H1 (cell line): ENCODE measurements around the gene PLXNA3. TPM values are rescaled to one million over a fixed set of nuclear protein-coding genes. Genes with fewer than 3 reads are reported as not detected.

Experiments used
- CTCF ChIA-PET: fragments of 300-600 bp; sonication (Branson Sonifier 250); formaldehyde crosslinking; loops from one replicate; lab custom pipeline; 2021; ENCODE audit not compliant: partially characterized antibody; lab: Charles Lee
- POLR2A ChIA-PET: fragments of 300-600 bp; sonication (Branson Sonifier 250); formaldehyde crosslinking; loops from one replicate; lab custom pipeline; 2021; ENCODE audit warnings: inconsistent platforms; ENCODE audit not compliant: partially characterized antibody; lab: Charles Lee
- DNase-seq, 2 experiments: peaks; one replicate each; pipeline versions ENCODE4 v3.0.0 to v3.0.0-alpha.2; 2010 to 2022; ENCODE audit warnings: low spot score in 2 of 2, low read depth in 1 of 2, mixed read lengths in 1 of 2
- FAIRE-seq: peaks from 2 replicates; lab custom pipeline; 2011; peaks lifted over from hg19 to GRCh38; lab: Jason Lieb, UNC
- H2AFZ ChIP-seq: 2 replicates; pipeline ENCODE4 v1.8.1; 2012; ENCODE audit warnings: low read length, inconsistent platforms
- H2AK5ac ChIP-seq: 2 replicates; pipeline ENCODE4 v1.6.1; 2013; ENCODE audit warnings: low read depth, low read length
- H2BK120ac ChIP-seq: replicated peaks from 2 replicates; pipeline ENCODE3; 2013; ENCODE audit warnings: low read depth, low read length, inconsistent platforms
- H2BK12ac ChIP-seq: 2 replicates; pipeline ENCODE4 v1.6.1; 2013; ENCODE audit warnings: low read depth, low read length
- H2BK15ac ChIP-seq: 2 replicates; pipeline ENCODE4 v1.6.1; 2013; ENCODE audit warnings: low read length
- H2BK20ac ChIP-seq: 2 replicates; pipeline ENCODE4 v1.6.1; 2013; ENCODE audit warnings: low read length
- H2BK5ac ChIP-seq: 2 replicates; pipeline ENCODE4 v1.6.1; 2013; ENCODE audit warnings: low read depth, low read length
- H3K14ac ChIP-seq: 2 replicates; pipeline ENCODE4 v1.6.1; 2013; ENCODE audit warnings: inconsistent platforms; ENCODE audit not compliant: insufficient read length
- H3K18ac ChIP-seq: 2 replicates; pipeline ENCODE4 v1.6.1; 2013; ENCODE audit warnings: low read length; ENCODE audit errors: extremely low read depth
- H3K23ac ChIP-seq: 2 replicates; pipeline ENCODE4 v1.6.1; 2013; ENCODE audit warnings: inconsistent platforms; ENCODE audit not compliant: insufficient read length
- H3K23me2 ChIP-seq: 2 replicates; pipeline ENCODE4 v1.6.1; 2013; ENCODE audit warnings: low read depth, low read length
- H3K27ac ChIP-seq: 2 replicates; pipeline ENCODE4 v1.6.1; 2011; ENCODE audit warnings: low read depth, low read length, inconsistent platforms
- H3K27me3 ChIP-seq, 4 experiments: replicated peaks in 1 of 4; 1 replicate in 1 of 4; 2 replicates in 3 of 4; pipeline versions ENCODE4 v1.6.1 to v1.8.1; 2011 to 2013; ENCODE audit warnings: low read length in 3 of 4, mild to moderate bottlenecking in 3 of 4, inconsistent platforms in 2 of 4, mixed read lengths in 2 of 4, moderate library complexity in 1 of 4; ENCODE audit not compliant: control insufficient read depth in 3 of 4, insufficient read depth in 3 of 4; ENCODE audit errors: extremely low read depth in 1 of 4
- H3K36me3 ChIP-seq, 4 experiments: 2 replicates each; pipeline versions ENCODE4 v1.6.1 to v1.8.1; 2011 to 2013; ENCODE audit warnings: mild to moderate bottlenecking in 4 of 4, low read length in 3 of 4, moderate library complexity in 2 of 4, control low read depth in 1 of 4, inconsistent platforms in 1 of 4; ENCODE audit not compliant: insufficient read depth in 4 of 4, control insufficient read depth in 2 of 4
- H3K4ac ChIP-seq: replicated peaks from 2 replicates; pipeline ENCODE3; 2013; ENCODE audit warnings: low read length, low read depth, mixed read lengths, inconsistent platforms; ENCODE audit not compliant: insufficient read length
- H3K4me1 ChIP-seq, 4 experiments: replicated peaks in 1 of 4; 1 replicate in 1 of 4; 2 replicates in 3 of 4; pipeline versions ENCODE4 v1.6.1 to v1.8.1; 2011 to 2013; ENCODE audit warnings: low read length in 3 of 4, inconsistent platforms in 2 of 4, mixed read lengths in 1 of 4; ENCODE audit not compliant: insufficient read depth in 4 of 4, control insufficient read depth in 3 of 4
- H3K4me2 ChIP-seq, 2 experiments: 2 replicates each; pipeline versions ENCODE4 v1.6.1 to v1.8.1; 2011 to 2013; ENCODE audit warnings: low read depth in 2 of 2, low read length in 2 of 2, control low read depth in 1 of 2, inconsistent platforms in 1 of 2, mild to moderate bottlenecking in 1 of 2; ENCODE audit not compliant: insufficient read depth in 1 of 2
- H3K4me3 ChIP-seq, 4 experiments: fragments of 200-600, 300-600 bp in 1 of 4; sonication (generic), shearing (Covaris generic), sonication (Bioruptor Twin) in 1 of 4; 2 replicates each; pipeline versions ENCODE4 v1.5.1 to v1.8.1; 2011 to 2016; ENCODE audit warnings: low read length in 4 of 4, low read depth in 3 of 4, control low read depth in 2 of 4, inconsistent platforms in 2 of 4, mild to moderate bottlenecking in 2 of 4, mixed read lengths in 1 of 4, moderate library complexity in 1 of 4; ENCODE audit not compliant: insufficient read depth in 2 of 4; ENCODE audit errors: extremely low read depth in 1 of 4
- H3K56ac ChIP-seq: replicated peaks from 2 replicates; pipeline ENCODE3; 2013; ENCODE audit warnings: low read depth, mild to moderate bottlenecking, mixed read lengths, low read length, inconsistent platforms; ENCODE audit not compliant: insufficient read length
- H3K79me1 ChIP-seq: 2 replicates; pipeline ENCODE4 v1.6.1; 2013; ENCODE audit warnings: low read depth, low read length, control low read depth
- H3K79me2 ChIP-seq, 2 experiments: 2 replicates each; pipeline versions ENCODE4 v1.6.1 to v1.8.1; 2012 to 2013; ENCODE audit warnings: low read length in 2 of 2, mild to moderate bottlenecking in 2 of 2, inconsistent platforms in 1 of 2; ENCODE audit not compliant: insufficient read depth in 2 of 2, control insufficient read depth in 1 of 2
- H3K9ac ChIP-seq, 4 experiments: replicated peaks in 1 of 4; 1 replicate in 1 of 4; 2 replicates in 3 of 4; pipeline versions ENCODE4 v1.6.1 to v1.8.1; 2011 to 2013; ENCODE audit warnings: low read depth in 3 of 4, low read length in 3 of 4, control low read depth in 2 of 4, mild to moderate bottlenecking in 2 of 4, moderate library complexity in 2 of 4, inconsistent platforms in 1 of 4; ENCODE audit errors: extremely low read depth in 1 of 4
- H3K9me3 ChIP-seq, 2 experiments: 2 replicates each; pipeline versions ENCODE4 v1.6.1 to v1.8.1; 2012 to 2013; ENCODE audit warnings: mild to moderate bottlenecking in 2 of 2, moderate library complexity in 2 of 2, control low read depth in 1 of 2, inconsistent platforms in 1 of 2, low read depth in 1 of 2, low read length in 1 of 2, mixed read lengths in 1 of 2; ENCODE audit not compliant: insufficient read depth in 2 of 2
- H4K20me1 ChIP-seq, 2 experiments: replicated peaks in 1 of 2; 2 replicates each; pipeline versions ENCODE3 to v1.8.1; 2011 to 2013; ENCODE audit warnings: inconsistent platforms in 2 of 2, low read length in 2 of 2, mild to moderate bottlenecking in 1 of 2; ENCODE audit not compliant: insufficient read depth in 2 of 2, control insufficient read depth in 1 of 2
- H4K5ac ChIP-seq: 2 replicates; pipeline ENCODE4 v1.6.1; 2013; ENCODE audit warnings: low read length, low read depth, mixed read lengths, inconsistent platforms; ENCODE audit not compliant: insufficient read length
- H4K8ac ChIP-seq: 2 replicates; pipeline ENCODE4 v1.8.0; 2013; ENCODE audit warnings: mild to moderate bottlenecking, moderate library complexity, low read length, inconsistent platforms; ENCODE audit not compliant: insufficient read depth; ENCODE audit errors: extremely low read depth
- H4K91ac ChIP-seq: replicated peaks from 2 replicates; pipeline ENCODE3; 2013; ENCODE audit warnings: low read length, mixed read lengths, inconsistent platforms; ENCODE audit not compliant: insufficient read length
- CBX8 ChIP-seq: fragments of 300-800, 300-1000 bp; sonication (generic); IDR thresholded peaks from 2 replicates; pipeline ENCODE4 v1.7.1; 2016; ENCODE audit warnings: low read depth, low read length, borderline replicate concordance
- CEBPB ChIP-seq: IDR thresholded peaks from 2 replicates; pipeline ENCODE4 v1.6.1; 2012; ENCODE audit warnings: low read depth, low read length
- EZH2 ChIP-seq: fragments of 200-600 bp; sonication (generic); IDR thresholded peaks from 2 replicates; pipeline ENCODE4 v1.7.1; 2012; ENCODE audit warnings: low read depth, mild to moderate bottlenecking, moderate library complexity, low read length, inconsistent platforms; ENCODE audit not compliant: severe bottlenecking
- HDAC2 ChIP-seq, 2 experiments: fragments of 300-600 bp in 1 of 2; sonication (generic) in 1 of 2; IDR thresholded peaks; 2 replicates each; pipeline ENCODE4 v1.6.1; 2011 to 2012; ENCODE audit warnings: low read depth in 2 of 2, low read length in 2 of 2, mild to moderate bottlenecking in 2 of 2, moderate library complexity in 2 of 2, borderline replicate concordance in 1 of 2, inconsistent platforms in 1 of 2
- POLR2A ChIP-seq, 2 experiments: IDR thresholded peaks; 1 replicate in 1 of 2; 2 replicates in 1 of 2; pipeline ENCODE4 v1.6.1; 2011; ENCODE audit warnings: low read depth in 2 of 2, low read length in 2 of 2, mild to moderate bottlenecking in 2 of 2; ENCODE audit errors: control extremely low read depth in 1 of 2
- SAP30 ChIP-seq: fragments of 300-600 bp; sonication (generic); IDR thresholded peaks from 2 replicates; pipeline ENCODE4 v1.7.1; 2012; ENCODE audit warnings: low read length, moderate library complexity, mild to moderate bottlenecking, inconsistent platforms; ENCODE audit not compliant: insufficient read depth, insufficient replicate concordance
- SUZ12 ChIP-seq: fragments of 200-600 bp; sonication (generic); IDR thresholded peaks from 2 replicates; pipeline ENCODE4 v1.6.1; 2012; ENCODE audit warnings: mild to moderate bottlenecking, inconsistent platforms, low read length, moderate library complexity, mixed read lengths
- TAF7 ChIP-seq: optimal IDR thresholded peaks from 2 replicates; pipeline ENCODE3; 2011; ENCODE audit warnings: low read depth, mild to moderate bottlenecking, inconsistent platforms, low read length, moderate library complexity, borderline replicate concordance
- TEAD4 ChIP-seq: IDR thresholded peaks from 2 replicates; pipeline ENCODE4 v1.6.1; 2012; ENCODE audit warnings: low read depth, low read length, inconsistent platforms, mixed read lengths
- whole genome bisulfite sequencing, 2 experiments: shearing (Covaris generic) in 1 of 2; methylation state at CpG; one replicate each; pipeline versions ENCODE4 v1.1.6 to v1.1.7; 2013 to 2015; ENCODE audit warnings: low lambda C conversion rate in 2 of 2, mixed read lengths in 2 of 2, inconsistent platforms in 1 of 2, low coverage in 1 of 2, missing lambda C conversion rate in 1 of 2; ENCODE audit not compliant: insufficient replicate concordance in 2 of 2, insufficient coverage in 1 of 2, insufficient read length in 1 of 2; ENCODE audit errors: extremely low coverage in 1 of 2, missing lambda C conversion rate in 1 of 2; 5-methylcytosine and 5-hydroxymethylcytosine counted together
- polyA plus RNA-seq, 7 experiments: library from polyadenylated mRNA; depleted of rRNA in 3 of 7; stranded (reverse) in 5 of 7; unstranded in 2 of 7; fragments of >200 nt in 5 of 7; fragments of 200-250 nt in 2 of 7; gene quantifications; 1 replicate in 5 of 7; 2 replicates in 1 of 7; 4 replicates in 1 of 7; pipeline versions ENCODE4 v1.2.1 to v1.2.3, GENCODE V29; 2011 to 2013; ENCODE audit warnings: missing spikeins in 2 of 7, mixed read lengths in 2 of 7
- total RNA-seq: library from RNA; stranded (reverse); fragmentation: NEBNext Ultra II Directional; extraction: Animal tissue kit (Norgen Biotek cat#: 25700); gene quantifications from 2 replicates; pipeline ENCODE4 v1.2.1, GENCODE V29; 2021

Gene PLXNA3
- total and polyA plus RNA-seq, 2 of the 8 experiments (the other 6 are each of a cell fraction or from before 2014, with no cell fraction given): 10.7 to 18.2 TPM

DNA sequence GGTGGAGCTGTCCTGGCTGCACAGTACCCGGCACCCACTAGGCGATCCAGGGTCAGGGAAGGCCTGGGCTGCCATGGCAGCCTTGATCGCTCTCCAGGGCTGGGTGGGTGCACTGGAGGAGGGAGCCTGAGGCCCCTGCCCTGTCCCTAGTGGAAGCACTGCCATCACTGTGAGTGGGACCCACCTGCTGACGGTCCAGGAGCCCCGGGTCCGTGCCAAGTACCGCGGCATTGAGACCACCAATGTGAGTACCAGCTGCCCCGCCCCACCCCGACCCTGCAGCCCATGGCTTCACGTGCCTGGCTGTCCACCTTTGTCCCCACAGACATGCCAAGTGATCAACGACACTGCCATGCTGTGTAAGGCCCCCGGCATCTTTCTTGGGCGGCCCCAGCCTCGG lies 8.8 kb downstream of the PLXNA3 start:
- H3K4me1 ChIP-seq: no peaks in the 10 kb centered on the region
- WGBS, 2 experiments: no CpG with 5 or more reads among the region's 15 CpGs
- no peak overlapping the region for H4K8ac ChIP-seq
- no peak overlapping the region for H2BK15ac ChIP-seq
- no peaks in the 10 kb centered on the region for H4K20me1 ChIP-seq
- no peaks in the 10 kb centered on the region for H3K9me3 ChIP-seq
- no peak overlapping the region for H2BK20ac ChIP-seq
- H4K91ac ChIP-seq: no peak overlapping the region
- FAIRE-seq (no peak), DNase-seq (no peak)
- H2BK5ac ChIP-seq: no peak overlapping the region
- H3K14ac ChIP-seq: no peak overlapping the region
- no peaks in the 10 kb centered on the region for H3K23me2 ChIP-seq
- H2AFZ ChIP-seq: no peak overlapping the region
- H2BK120ac ChIP-seq: no peak overlapping the region
- peaks cover 0 to 37% (median 7%) of the 10 kb centered on the region in 4 experiments; a peak in 6 of 8 replicates for H3K36me3 ChIP-seq
- no peaks in the 10 kb centered on the region for H3K79me1 ChIP-seq
- H4K5ac ChIP-seq: no peak overlapping the region
- POLR2A ChIA-PET: interaction anchor here (1.3 kb wide), 1 partner anchor 101 kb away, joined by 3 read pairs; no protein-coding TSS in a partner anchor
- no peak overlapping the region for H3K56ac ChIP-seq
- no peak overlapping the region for H2BK12ac ChIP-seq
- no peak overlapping the region for H2AK5ac ChIP-seq
- no peaks in the 10 kb centered on the region for H3K79me2 ChIP-seq
- no peak overlapping the region for H3K27ac ChIP-seq
- no peak overlapping the region for H3K18ac ChIP-seq
- H3K23ac ChIP-seq: no peak overlapping the region
- H3K27me3 ChIP-seq: no peaks in the 10 kb centered on the region
- no peak overlapping the region for H3K4me3 ChIP-seq
- no peak overlapping the region for H3K4ac ChIP-seq
- no peak overlapping the region for H3K4me2 ChIP-seq
- CTCF ChIA-PET: no interaction called here
- H3K9ac ChIP-seq: no peak overlapping the region
- TF ChIP-seq TEAD4 (no peak), POLR2A (IDR thresholded peaks at IDR 0.05; ENCODE audit: control extremely low read depth in 1 of 2, low read depth in 2 of 2, low read length in 2 of 2) (no peak), CBX8 (no peak), SAP30 (no peak), TAF7 (no peak), SUZ12 (no peak), EZH2 (no peak), HDAC2 (IDR thresholded peaks at IDR 0.05; ENCODE audit: borderline replicate concordance in 1 of 2, low read depth in 2 of 2, low read length in 2 of 2) (no peak), CEBPB (no peak)
